Measurements from ENCODE around the gene SOCS1. TPM values are rescaled to one million over a fixed set of nuclear protein-coding genes. Genes with fewer than 3 reads are reported as not detected.

Gene SOCS1
- total RNA-seq, 2 experiments from 2014 or later, result 23.4 to 47.1 TPM

DNA sequence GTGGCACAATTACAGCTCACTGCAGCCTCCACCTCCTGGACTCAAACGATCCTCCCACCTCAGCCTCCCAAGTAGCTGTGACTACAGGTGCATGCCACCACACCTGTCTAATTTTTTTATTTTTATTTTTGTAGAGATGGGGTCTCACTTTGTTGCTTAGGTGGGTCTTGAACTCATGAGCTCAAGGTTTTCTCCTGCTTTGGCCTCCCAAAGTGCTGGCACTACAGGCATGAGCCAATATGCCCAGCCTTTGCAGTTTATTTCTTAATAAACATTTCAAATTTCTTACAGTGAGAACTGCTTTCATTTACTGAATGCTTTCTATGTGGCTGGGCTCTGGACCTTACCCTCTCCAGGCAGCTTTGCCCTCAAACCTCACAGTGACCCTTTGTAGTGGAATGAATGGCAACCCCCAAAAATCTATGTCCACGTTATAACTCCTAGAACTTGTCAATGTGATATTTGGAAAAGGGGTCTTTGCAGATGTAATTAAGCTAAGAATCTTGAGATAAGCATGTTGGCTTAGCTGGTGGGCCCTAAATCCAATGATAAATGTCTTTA is 14.7 kb upstream of the SOCS1 start:
- TF ChIP-seq, protein P1, sequence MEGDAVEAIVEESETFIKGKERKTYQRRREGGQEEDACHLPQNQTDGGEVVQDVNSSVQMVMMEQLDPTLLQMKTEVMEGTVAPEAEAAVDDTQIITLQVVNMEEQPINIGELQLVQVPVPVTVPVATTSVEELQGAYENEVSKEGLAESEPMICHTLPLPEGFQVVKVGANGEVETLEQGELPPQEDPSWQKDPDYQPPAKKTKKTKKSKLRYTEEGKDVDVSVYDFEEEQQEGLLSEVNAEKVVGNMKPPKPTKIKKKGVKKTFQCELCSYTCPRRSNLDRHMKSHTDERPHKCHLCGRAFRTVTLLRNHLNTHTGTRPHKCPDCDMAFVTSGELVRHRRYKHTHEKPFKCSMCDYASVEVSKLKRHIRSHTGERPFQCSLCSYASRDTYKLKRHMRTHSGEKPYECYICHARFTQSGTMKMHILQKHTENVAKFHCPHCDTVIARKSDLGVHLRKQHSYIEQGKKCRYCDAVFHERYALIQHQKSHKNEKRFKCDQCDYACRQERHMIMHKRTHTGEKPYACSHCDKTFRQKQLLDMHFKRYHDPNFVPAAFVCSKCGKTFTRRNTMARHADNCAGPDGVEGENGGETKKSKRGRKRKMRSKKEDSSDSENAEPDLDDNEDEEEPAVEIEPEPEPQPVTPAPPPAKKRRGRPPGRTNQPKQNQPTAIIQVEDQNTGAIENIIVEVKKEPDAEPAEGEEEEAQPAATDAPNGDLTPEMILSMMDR (conservative IDR thresholded peaks at IDR 0.05; ENCODE audit: low read length), result no peak
- no peak for TF ChIP-seq EZH2phosphoT487 (IDR thresholded peaks at IDR 0.05; ENCODE audit: borderline replicate concordance, low read depth, low read length)
- Histone ChIP-seq H3K27ac (ENCODE audit: low read depth, low read length, poor library complexity, severe bottlenecking) (no peak overlapping the region), H3K9me2 (ENCODE audit: insufficient read depth, low read length) (no peaks in the 10 kb centered on the region), H3K79me2 (ENCODE audit: insufficient read depth, low read depth, low read length) (no peaks in the 10 kb centered on the region), H3K4me2 (ENCODE audit: low read length) (no peak overlapping the region), H4K20me1 (ENCODE audit: insufficient read depth, low read length) (no peaks in the 10 kb centered on the region), H3K36me3 (ENCODE audit: insufficient read depth, low read length) (no peaks in the 10 kb centered on the region), H3K4me3 (ENCODE audit: low read depth, low read length, poor library complexity, severe bottlenecking) (no peak overlapping the region), H3K9me3 (ENCODE audit: low read length) (no peaks in the 10 kb centered on the region), H2AFZ (ENCODE audit: low read length) (no peak overlapping the region), H3K4me1 (ENCODE audit: insufficient read depth, low read length, poor library complexity, severe bottlenecking) (no peaks in the 10 kb centered on the region)
- ChIA-PET POLR2A (interaction anchor here (0.7 to 1.4 kb wide), 4 partner anchors 15 to 112 kb away, joined by 3 to 4 read pairs (median 4); partner anchors contain the start of gene SOCS1), CTCF (ENCODE audit: unreplicated experiment) (no interaction called here)
- intact Hi-C loops (cut with micrococcal nuclease; ENCODE audit: unreplicated experiment), result no loop called here
- no peak for DNase-seq (ENCODE audit: low spot score)
- BruUV-seq (replicated peaks), result no TSS peak

DNA sequence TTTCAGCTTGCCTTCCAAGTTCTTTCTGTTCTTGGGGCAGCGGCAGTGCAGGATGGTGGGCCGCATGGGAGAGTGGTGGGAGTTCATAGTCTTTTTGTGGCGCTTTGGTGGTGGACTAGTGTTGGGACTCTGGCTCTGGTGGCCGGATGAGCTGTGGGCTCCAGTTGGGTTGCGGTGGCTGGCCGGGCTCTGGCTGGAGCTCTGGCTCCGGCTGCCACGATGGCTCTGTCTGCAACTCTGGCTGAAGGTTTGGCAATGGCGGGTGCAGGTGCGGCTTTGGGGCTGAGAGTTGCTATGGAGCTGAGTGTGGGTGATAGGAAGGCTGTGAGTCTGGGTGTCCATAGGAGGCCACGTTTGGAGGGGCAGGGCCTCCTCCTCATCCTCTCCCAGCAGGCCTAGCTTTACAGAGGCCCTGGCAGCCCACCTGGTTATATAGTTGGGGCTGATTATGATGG is 12.9 kb upstream of the SOCS1 start, which contains the start of gene TNP2:
TNP2 (minus strand) TSS at position 405 of the 455 bp plus-strand sequence; CDS start at position 342, 63 bp downstream.
- peaks cover 11% of the 10 kb centered on the region for H3K4me1 ChIP-seq (ENCODE audit: insufficient read depth, low read length, poor library complexity, severe bottlenecking)
- TF ChIP-seq, protein P1 (conservative IDR thresholded peaks at IDR 0.05; ENCODE audit: low read length), result no peak
- BruUV-seq (replicated peaks), result no TSS peak
- H4K20me1 ChIP-seq (ENCODE audit: insufficient read depth, low read length), result no peaks in the 10 kb centered on the region
- DNase-seq (ENCODE audit: low spot score), result no peak
- H2AFZ ChIP-seq (ENCODE audit: low read length), result no peak within 1 kb of the TSS
- H3K27ac ChIP-seq (ENCODE audit: low read depth, low read length, poor library complexity, severe bottlenecking), result no peak within 1 kb of the TSS
- H3K4me2 ChIP-seq (ENCODE audit: low read length), result no peak within 1 kb of the TSS
- no peak within 1 kb of the TSS for H3K4me3 ChIP-seq (ENCODE audit: low read depth, low read length, poor library complexity, severe bottlenecking)
- H3K79me2 ChIP-seq (ENCODE audit: insufficient read depth, low read depth, low read length), result no peaks in the 10 kb centered on the region
- H3K36me3 ChIP-seq (ENCODE audit: insufficient read depth, low read length), result no peaks in the 10 kb centered on the region
- no peaks in the 10 kb centered on the region for H3K9me3 ChIP-seq (ENCODE audit: low read length)
- POLR2A ChIA-PET, result no interaction called here
- H3K9me2 ChIP-seq (ENCODE audit: insufficient read depth, low read length), result no peaks in the 10 kb centered on the region
- CTCF ChIA-PET (ENCODE audit: unreplicated experiment), result interaction anchor here (0.5 kb wide), 1 partner anchor 301 kb away, joined by 3 read pairs; no protein-coding TSS in a partner anchor
- intact Hi-C loops (cut with micrococcal nuclease; ENCODE audit: unreplicated experiment), result no loop called here

DNA sequence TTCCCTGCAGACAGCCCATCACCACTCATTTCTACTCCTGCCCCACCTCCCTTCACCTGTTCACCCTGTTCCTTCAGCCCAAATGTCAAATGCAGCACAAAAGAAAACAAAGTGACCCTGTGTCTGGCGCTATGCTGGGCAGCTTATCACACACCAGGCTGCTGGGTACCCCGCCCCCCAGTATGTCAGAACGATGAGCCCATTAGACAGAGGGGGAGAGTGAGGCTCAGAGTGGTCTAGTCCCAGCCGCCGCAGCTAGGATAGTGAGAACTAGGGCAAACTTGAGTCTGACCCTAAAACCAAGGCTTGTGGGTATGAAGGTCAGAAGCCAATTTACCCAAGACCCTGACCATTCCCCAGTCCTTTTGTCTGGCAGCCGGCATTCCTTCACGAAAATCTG is 9.1 kb upstream of the SOCS1 start:
- ChIA-PET CTCF (ENCODE audit: unreplicated experiment) (no interaction called here), POLR2A (no interaction called here)
- Histone ChIP-seq H3K36me3 (ENCODE audit: insufficient read depth, low read length) (no peaks in the 10 kb centered on the region), H3K9me2 (ENCODE audit: insufficient read depth, low read length) (no peaks in the 10 kb centered on the region), H4K20me1 (ENCODE audit: insufficient read depth, low read length) (no peaks in the 10 kb centered on the region), H3K4me3 (ENCODE audit: low read depth, low read length, poor library complexity, severe bottlenecking) (no peak overlapping the region), H2AFZ (ENCODE audit: low read length) (no peak overlapping the region), H3K4me2 (ENCODE audit: low read length) (no peak overlapping the region), H3K79me2 (ENCODE audit: insufficient read depth, low read depth, low read length) (no peaks in the 10 kb centered on the region), H3K27ac (ENCODE audit: low read depth, low read length, poor library complexity, severe bottlenecking) (no peak overlapping the region), H3K4me1 (ENCODE audit: insufficient read depth, low read length, poor library complexity, severe bottlenecking) (peaks cover 18% of the 10 kb centered on the region), H3K9me3 (ENCODE audit: low read length) (no peaks in the 10 kb centered on the region)
- DNase-seq (ENCODE audit: low spot score), result no peak
- TF ChIP-seq EZH2phosphoT487 (IDR thresholded peaks at IDR 0.05; ENCODE audit: borderline replicate concordance, low read depth, low read length), result no peak
- TF ChIP-seq, protein P1 (conservative IDR thresholded peaks at IDR 0.05; ENCODE audit: low read length), result no peak
- intact Hi-C loops (cut with micrococcal nuclease; ENCODE audit: unreplicated experiment), result no loop called here
- BruUV-seq (replicated peaks), result no TSS peak

Measured in OCI-LY7 (cell line).